Calu3 (cell line): ENCODE data around the gene TGM2. TPM values are rescaled to one million over a fixed set of nuclear protein-coding genes. Genes with fewer than 3 reads are reported as not detected.
A peak's percentile ranks its signal among the peaks of the same experiment; 100 is the strongest.

Source experiments
- BruUV-seq: library from RNA; stranded (reverse); fragments of 400-500 nt; replicated peaks from 2 replicates; lab custom pipeline; 2021; lab: Mats Ljungman, UMichigan
- CTCF ChIA-PET: fragments of 300-600 bp; sonication (Branson Sonifier 250); formaldehyde crosslinking; loops from one replicate; lab custom pipeline; 2022; ENCODE audit warnings: antibody characterized with exemption; lab: Charles Lee
- DNase-seq: peaks from one replicate; pipeline ENCODE4 v3.0.0; 2022
- H3K27ac Mint-ChIP-seq: one replicate; pipeline ENCODE4 v1.8.0; 2022; ENCODE audit warnings: mixed read lengths; ENCODE audit not compliant: unreplicated experiment
- H3K27me3 Mint-ChIP-seq: one replicate; pipeline ENCODE4 v1.8.0; 2022; ENCODE audit warnings: mixed read lengths; ENCODE audit not compliant: unreplicated experiment
- H3K36me3 Mint-ChIP-seq: one replicate; pipeline ENCODE4 v1.8.0; 2022; ENCODE audit warnings: mild to moderate bottlenecking, moderate library complexity, mixed read lengths; ENCODE audit not compliant: insufficient read depth, unreplicated experiment
- H3K4me1 Mint-ChIP-seq: one replicate; pipeline ENCODE4 v1.8.0; 2022; ENCODE audit warnings: mild to moderate bottlenecking, low read depth, mixed read lengths; ENCODE audit not compliant: unreplicated experiment
- H3K4me3 Mint-ChIP-seq: one replicate; pipeline ENCODE4 v1.8.0; 2022; ENCODE audit warnings: mild to moderate bottlenecking, low read depth, moderate library complexity, mixed read lengths; ENCODE audit not compliant: unreplicated experiment
- H3K9me3 Mint-ChIP-seq: one replicate; pipeline ENCODE4 v1.8.0; 2022; ENCODE audit warnings: low read depth, mixed read lengths; ENCODE audit not compliant: unreplicated experiment
- CTCF ChIP-seq: fragments of 200-600 bp; IDR thresholded peaks from one replicate; pipeline ENCODE4 v1.8.0; 2022; ENCODE audit warnings: antibody characterized with exemption; ENCODE audit not compliant: unreplicated experiment
- intact Hi-C: fragments of 100-400 bp; cut with micrococcal nuclease; formaldehyde crosslinking; loops from one replicate; pipeline ENCODE4 v1.10.0; 2022; ENCODE audit not compliant: unreplicated experiment
- total RNA-seq: library from RNA; stranded (reverse); gene quantifications from 2 replicates; pipeline ENCODE4 v1.2.3, GENCODE V29; 2022

Gene TGM2
- total RNA-seq, 1 experiment from 2014 or later = 311 TPM

- no peak for DNase-seq
- no peak for TF ChIP-seq CTCF
- intact Hi-C loops = no loop called here
- BruUV-seq = no TSS peak
- Mint-ChIP-seq H3K4me3 (no peak overlapping the region), H3K4me1 (peaks cover 29% of the 10 kb centered on the region), H3K9me3 (no peaks in the 10 kb centered on the region), H3K27ac (peak overlapping the region; percentile 50), H3K27me3 (no peaks in the 10 kb centered on the region), H3K36me3 (peaks cover 17% of the 10 kb centered on the region)
- CTCF ChIA-PET = interaction anchor here (0.9 to 1.8 kb wide), 6 partner anchors 10 to 126 kb away, joined by 3 to 9 read pairs (median 3); no protein-coding TSS in a partner anchor
Observed at GRCh38 chr20:38094373-38094891, 70.6 kb downstream of the TGM2 start.

- no peaks in the 10 kb centered on the region for H3K27me3 Mint-ChIP-seq
- intact Hi-C loops = no loop called here
- no peak overlapping the region for H3K4me3 Mint-ChIP-seq
- DNase-seq = no peak
- H3K27ac Mint-ChIP-seq = peak overlapping the region; percentile 9
- no peak for TF ChIP-seq CTCF
- peaks cover 21% of the 10 kb centered on the region for H3K4me1 Mint-ChIP-seq
- BruUV-seq = no TSS peak
- H3K9me3 Mint-ChIP-seq = no peaks in the 10 kb centered on the region
- H3K36me3 Mint-ChIP-seq = peaks cover 20% of the 10 kb centered on the region
- CTCF ChIA-PET = interaction anchor here (0.6 to 1.8 kb wide), 7 partner anchors 10 to 127 kb away, joined by 3 to 9 read pairs (median 3); no protein-coding TSS in a partner anchor
Observed at GRCh38 chr20:38093641-38094077, 71.4 kb downstream of the TGM2 start.

- no peak for DNase-seq
- Mint-ChIP-seq H3K36me3 (peaks cover 23% of the 10 kb centered on the region), H3K9me3 (no peaks in the 10 kb centered on the region), H3K27ac (peak overlapping the region; percentile 9), H3K4me1 (peaks cover 19% of the 10 kb centered on the region), H3K27me3 (no peaks in the 10 kb centered on the region), H3K4me3 (no peak overlapping the region)
- CTCF ChIA-PET = interaction anchor here (0.7 to 1.8 kb wide), 4 partner anchors 19 to 821 kb away, joined by 5 to 9 read pairs (median 8); no protein-coding TSS in a partner anchor
- no peak for TF ChIP-seq CTCF
- intact Hi-C loops = no loop called here
- no TSS peak for BruUV-seq
Observed at GRCh38 chr20:38092915-38093314, 72.2 kb downstream of the TGM2 start.

GRCh38 chr20:38092260-38092857, 72.7 kb downstream of the TGM2 start:
- Mint-ChIP-seq H3K27ac (no peak overlapping the region), H3K4me3 (no peak overlapping the region), H3K36me3 (peaks cover 24% of the 10 kb centered on the region), H3K4me1 (peaks cover 19% of the 10 kb centered on the region), H3K27me3 (no peaks in the 10 kb centered on the region), H3K9me3 (no peaks in the 10 kb centered on the region)
- intact Hi-C loops = no loop called here
- CTCF ChIA-PET = interaction anchor here (0.7 kb wide), 1 partner anchor 66 kb away, joined by 5 read pairs; no protein-coding TSS in a partner anchor
- BruUV-seq = no TSS peak
- DNase-seq = no peak
- no peak for TF ChIP-seq CTCF
